Astrocyte of the spinal cord (primary cell): ENCODE results near the gene UCP2.

Experiments used
- DNase-seq: peaks from one replicate; pipeline ENCODE4 v3.0.0; 2011; ENCODE audit warnings: low read depth, low spot score
- H3K4me3 ChIP-seq: 2 replicates; pipeline ENCODE4 v1.5.1; 2011; ENCODE audit warnings: low read depth, mild to moderate bottlenecking, low read length, moderate library complexity
- CTCF ChIP-seq: IDR thresholded peaks from 2 replicates; pipeline ENCODE4 v1.5.1; 2012; ENCODE audit warnings: low read depth, mild to moderate bottlenecking, low read length, inconsistent platforms
- in situ Hi-C: cut with HindIII; loops from 2 replicates; pipeline ENCODE4 v1.10.0; 2017; ENCODE audit warnings: low sequenced_read_pairs

UCP2 gene

GRCh38 chr11:74022546-74022945 is 39.9 kb upstream of the UCP2 start:
- DNase-seq = no peak
- TF ChIP-seq CTCF = no peak
- in situ Hi-C loops = no loop called here
- H3K4me3 ChIP-seq = no peak overlapping the region

GRCh38 chr11:74021998-74022397 is 39.4 kb upstream of the UCP2 start:
- TF ChIP-seq CTCF = no peak
- no peak overlapping the region for H3K4me3 ChIP-seq
- DNase-seq = no peak
- in situ Hi-C loops = no loop called here

GRCh38 chr11:74020539-74020938 is 37.9 kb upstream of the UCP2 start:
- H3K4me3 ChIP-seq = no peak overlapping the region
- no peak for DNase-seq
- no peak for TF ChIP-seq CTCF
- in situ Hi-C loops = no loop called here

- no peak for TF ChIP-seq CTCF
- in situ Hi-C loops = no loop called here
- H3K4me3 ChIP-seq = no peak overlapping the region
- peak; percentile 21 for DNase-seq
Measured at GRCh38 chr11:74019860-74020259, 37.2 kb upstream of the UCP2 start.

- DNase-seq = no peak
Measured at GRCh38 chr11:74019104-74019738, 36.6 kb upstream of the UCP2 start.

GRCh38 chr11:74018331-74019005 is 35.8 kb upstream of the UCP2 start:
- in situ Hi-C loops = no loop called here
- peak; percentile 71 for DNase-seq

More at GRCh38 chr11:74019104-74019738, 36.6 kb upstream of the UCP2 start:
- H3K4me3 ChIP-seq = no peak overlapping the region
- TF ChIP-seq CTCF = no peak
- in situ Hi-C loops = no loop called here

More at GRCh38 chr11:74018331-74019005, 35.8 kb upstream of the UCP2 start:
- H3K4me3 ChIP-seq = no peak overlapping the region
- TF ChIP-seq CTCF = no peak
